SKM-1 (cell line): Measurements from ENCODE around the gene RUSC2.
"Not testable (repeated sequence)": the region's sequence is repeated elsewhere in the genome, so short reads cannot be mapped to it uniquely, and the experiment has no call there.

Experiments
- DNase-seq: peaks from one replicate; lab custom pipeline; 2025; ENCODE audit not compliant: unreplicated experiment; lab: John Stamatoyannopoulos, UW

RUSC2 gene

GRCh38 chr9:35490155-35490909 is 421 bp downstream of the RUSC2 start:
- no peak for DNase-seq

- no peak for DNase-seq
Observed at GRCh38 chr9:35490910-35491465, 1.1 kb downstream of the RUSC2 start.

- not testable (repeated sequence) for DNase-seq
Observed at GRCh38 chr9:35493119-35493518, 3.2 kb downstream of the RUSC2 start.

GRCh38 chr9:35495984-35496383 is 6.1 kb downstream of the RUSC2 start:
- DNase-seq = no peak

GRCh38 chr9:35498245-35498644 is 8.3 kb downstream of the RUSC2 start:
- not testable (repeated sequence) for DNase-seq

- DNase-seq = no peak
Observed at GRCh38 chr9:35499029-35499700, 9.3 kb downstream of the RUSC2 start.

- DNase-seq = no peak
Observed at GRCh38 chr9:35499701-35500030, 9.8 kb downstream of the RUSC2 start.

GRCh38 chr9:35500130-35500748 is 10.3 kb downstream of the RUSC2 start:
- DNase-seq = no peak

GRCh38 chr9:35501946-35502345 is 12.0 kb downstream of the RUSC2 start:
- DNase-seq = no peak

- no peak for DNase-seq
Observed at GRCh38 chr9:35506359-35506758, 16.4 kb downstream of the RUSC2 start.

- DNase-seq = no peak
Observed at GRCh38 chr9:35508069-35508468, 18.2 kb downstream of the RUSC2 start.

- no peak for DNase-seq
Observed at GRCh38 chr9:35510383-35510753, 20.5 kb downstream of the RUSC2 start.

GRCh38 chr9:35510754-35511428 is 21.0 kb downstream of the RUSC2 start:
- DNase-seq = no peak

- DNase-seq = no peak
Observed at GRCh38 chr9:35511453-35511852, 21.5 kb downstream of the RUSC2 start.

GRCh38 chr9:35515766-35516165 is 25.9 kb downstream of the RUSC2 start:
- no peak for DNase-seq

GRCh38 chr9:35516479-35516878 is 26.6 kb downstream of the RUSC2 start:
- DNase-seq = no peak

- no peak for DNase-seq
Observed at GRCh38 chr9:35517131-35517530, 27.2 kb downstream of the RUSC2 start.

- DNase-seq = no peak
Observed at GRCh38 chr9:35517552-35518224, 27.8 kb downstream of the RUSC2 start.

- no peak for DNase-seq
Observed at GRCh38 chr9:35518225-35518821, 28.4 kb downstream of the RUSC2 start.

GRCh38 chr9:35518981-35519679 is 29.2 kb downstream of the RUSC2 start:
- DNase-seq = no peak
